ENCODE results near the gene HNRNPCL1. TPM values are rescaled to one million over a fixed set of nuclear protein-coding genes. Genes with fewer than 3 reads are reported as not detected.

Gene HNRNPCL1
- total and polyA plus RNA-seq, 3 donors from 2014 or later: 0.31 TPM; not detected in 2

Other genes with a start within 250 kb of the HNRNPCL1 start
- gene DHRS3, start 230.5 kb downstream of the HNRNPCL1 start, total RNA-seq: 10 to 100 TPM; 27.1 to 30.2 TPM
- gene DHRS3, start 230.5 kb downstream of the HNRNPCL1 start, polyA plus RNA-seq (ENCODE audit: insufficient read depth, low read depth, low replicate concordance): 38.7 TPM
- gene AADACL4, start 204.6 kb downstream of the HNRNPCL1 start, total RNA-seq: not detected
- gene AADACL4, start 204.6 kb downstream of the HNRNPCL1 start, polyA plus RNA-seq (ENCODE audit: insufficient read depth, low read depth, low replicate concordance): 0.66 TPM
- not detected for gene AADACL3, start 132.6 kb downstream of the HNRNPCL1 start, total RNA-seq
- not detected for gene AADACL3, start 132.6 kb downstream of the HNRNPCL1 start, polyA plus RNA-seq (ENCODE audit: insufficient read depth, low read depth, low replicate concordance)
- gene CFAP107, start 102.5 kb downstream of the HNRNPCL1 start, total RNA-seq: 10 to 100 TPM in 1 of 2 donors, 1 to 10 TPM in 1; 8.1 to 13.4 TPM
- 87.9 TPM for gene CFAP107, start 102.5 kb downstream of the HNRNPCL1 start, polyA plus RNA-seq (ENCODE audit: insufficient read depth, low read depth, low replicate concordance)
- under 1 TPM; 0.24 to 0.25 TPM for gene PRAMEF12, start 75.0 kb downstream of the HNRNPCL1 start, total RNA-seq
- not detected for gene PRAMEF12, start 75.0 kb downstream of the HNRNPCL1 start, polyA plus RNA-seq (ENCODE audit: insufficient read depth, low read depth, low replicate concordance)
- not detected for gene PRAMEF1, start 57.3 kb downstream of the HNRNPCL1 start, total RNA-seq
- 0.61 TPM for gene PRAMEF1, start 57.3 kb downstream of the HNRNPCL1 start, polyA plus RNA-seq (ENCODE audit: insufficient read depth, low read depth, low replicate concordance)
- gene PRAMEF11, start 17.3 kb downstream of the HNRNPCL1 start, total RNA-seq: not detected
- gene PRAMEF11, start 17.3 kb downstream of the HNRNPCL1 start, polyA plus RNA-seq (ENCODE audit: insufficient read depth, low read depth, low replicate concordance): not detected
- under 1 TPM in 1 of 2 donors, not detected in 1; 0.24 TPM for gene PRAMEF2, start 8.4 kb upstream of the HNRNPCL1 start, total RNA-seq
- 0.73 TPM for gene PRAMEF2, start 8.4 kb upstream of the HNRNPCL1 start, polyA plus RNA-seq (ENCODE audit: insufficient read depth, low read depth, low replicate concordance)
- not detected for gene PRAMEF4, start 37.5 kb upstream of the HNRNPCL1 start, total RNA-seq
- not detected for gene PRAMEF4, start 37.5 kb upstream of the HNRNPCL1 start, polyA plus RNA-seq (ENCODE audit: insufficient read depth, low read depth, low replicate concordance)
- gene PRAMEF10, start 49.5 kb upstream of the HNRNPCL1 start, total RNA-seq: not detected
- not detected for gene PRAMEF10, start 49.5 kb upstream of the HNRNPCL1 start, polyA plus RNA-seq (ENCODE audit: insufficient read depth, low read depth, low replicate concordance)
- not detected for gene PRAMEF7, start 67.9 kb upstream of the HNRNPCL1 start, total RNA-seq
- gene PRAMEF7, start 67.9 kb upstream of the HNRNPCL1 start, polyA plus RNA-seq (ENCODE audit: insufficient read depth, low read depth, low replicate concordance): 0.20 TPM
- not detected for gene PRAMEF6, start 98.9 kb upstream of the HNRNPCL1 start, total RNA-seq
- gene PRAMEF6, start 98.9 kb upstream of the HNRNPCL1 start, polyA plus RNA-seq (ENCODE audit: insufficient read depth, low read depth, low replicate concordance): not detected
- gene PRAMEF27, start 207.9 kb upstream of the HNRNPCL1 start, total RNA-seq: under 1 TPM in 1 of 2 donors, not detected in 1; 0.12 TPM
- not detected for gene PRAMEF27, start 207.9 kb upstream of the HNRNPCL1 start, polyA plus RNA-seq (ENCODE audit: insufficient read depth, low read depth, low replicate concordance)
- not detected for gene HNRNPCL3, start 212.0 kb upstream of the HNRNPCL1 start, total RNA-seq
- gene HNRNPCL3, start 212.0 kb upstream of the HNRNPCL1 start, polyA plus RNA-seq (ENCODE audit: insufficient read depth, low read depth, low replicate concordance): not detected
- under 1 TPM in 1 of 2 donors, not detected in 1; 0.16 TPM for gene PRAMEF25, start 222.1 kb upstream of the HNRNPCL1 start, total RNA-seq
- not detected for gene PRAMEF25, start 222.1 kb upstream of the HNRNPCL1 start, polyA plus RNA-seq (ENCODE audit: insufficient read depth, low read depth, low replicate concordance)

Data from testis (tissue), 3 donors.